Ovary (tissue), 9 donors: ENCODE data around the gene LMO7. TPM values are rescaled to one million over a fixed set of nuclear protein-coding genes. Genes with fewer than 3 reads are reported as not detected.

Experiments
- DNase-seq, 5 donors: peaks; one replicate each; pipeline ENCODE4 v3.0.0-alpha.2; 2019 to 2020
- H3K27ac ChIP-seq, 2 donors: fragments of 200-600 bp; one replicate each; pipeline versions ENCODE4 v1.5.1 to v1.8.0; 2019 to 2022
- H3K27me3 ChIP-seq: fragments of 200-600 bp; one replicate; pipeline ENCODE4 v1.8.0; 2022
- H3K36me3 ChIP-seq: fragments of 200-600 bp; sonication (generic); one replicate; pipeline ENCODE4 v1.5.1; 2019
- H3K4me1 ChIP-seq: one replicate; pipeline ENCODE4 v1.8.1; 2013; ENCODE audit warnings: mild to moderate bottlenecking, moderate library complexity; ENCODE audit not compliant: insufficient read depth
- H3K4me3 ChIP-seq: fragments of 200-600 bp; sonication (generic); one replicate; pipeline ENCODE4 v1.5.1; 2017
- H3K9me3 ChIP-seq, 2 donors: fragments of 200-600 bp in 1 of 2; sonication (generic) in 1 of 2; one replicate each; pipeline versions ENCODE4 v1.5.1 to v1.8.1; 2013 to 2019; ENCODE audit warnings: mild to moderate bottlenecking in 1 of 2, moderate library complexity in 1 of 2
- EP300 ChIP-seq: sonication (generic); formaldehyde crosslinking; IDR thresholded peaks from one replicate; pipeline ENCODE4 v1.6.1; 2017; ENCODE audit warnings: antibody characterized with exemption
- POLR2A ChIP-seq: fragments of 450-650 bp; IDR thresholded peaks from one replicate; pipeline ENCODE4 v1.6.1; 2017; ENCODE audit warnings: antibody characterized with exemption, mild to moderate bottlenecking, moderate library complexity
- WGBS, 3 donors: extraction: QIAGEN DNeasy Blood & Tissue Kit in 1 of 3; methylation state at CpG; one replicate each; pipeline versions ENCODE4 v1.1.5 to v1.1.7; 2013 to 2017; 5-methylcytosine and 5-hydroxymethylcytosine counted together
- intact Hi-C, 4 donors: fragments of 100-400 bp; cut with DNase I; formaldehyde crosslinking; loops; one replicate each; pipeline versions ENCODE4 v1.11.0 to v1.15.1; 2022 to 2023
- polyA plus RNA-seq, 2 donors: library from polyadenylated mRNA; stranded (reverse); fragments of 200-250 nt in 1 of 2; fragments of 350-450 nt in 1 of 2; fragmentation: Illumina TruSeq in 1 of 2; extraction: RNeasy Lipid Tissue Mini Kit (QIAGEN cat#74804) in 1 of 2; gene quantifications; one replicate each; pipeline ENCODE4 v1.2.3, GENCODE V29; 2013 to 2014
- total RNA-seq, 7 donors: library from RNA; depleted of rRNA in 2 of 7; stranded (reverse); fragments of >200 nt in 2 of 7; fragmentation: NEBNext Ultra II Directional in 3 of 7; extraction: Animal tissue kit (Norgen Biotek cat#: 25700) in 3 of 7; gene quantifications; one replicate each; pipeline versions ENCODE4 v1.1.0 to v1.2.4, GENCODE V29; 2016 to 2023
- TF ChIP-seq, protein P1 (sequence below), 3 donors: fragments of 450-650 bp in 2 of 3; fragments of 200-600 bp in 1 of 3; IDR thresholded peaks; one replicate each; pipeline versions ENCODE4 v1.5.1 to v1.8.0; 2016 to 2022; ENCODE audit warnings: antibody characterized with exemption in 3 of 3, mild to moderate bottlenecking in 1 of 3
- donor health status: DM: no; HTN: no; CAD: no; lungs with moderate emphysema.
- donor health status: DM: no; HTN: no; CAD: no.
- donor health status: Bipolar disorder and iron deficiency.
- donor health status: DM: yes; HTN: yes; CAD: no.
- donor health status: DM: no; HTN: no; CAD: no.
- donor health status: DM: yes; HTN: yes; CAD: no.

LMO7 gene
- total and polyA plus RNA-seq, 9 donors: 9.6 to 60.7 (median 20.1) TPM

GRCh38 chr13:75618308-75618707 lies 17.8 kb upstream of the LMO7 start:
- intact Hi-C loops: no loop called here
- Histone ChIP-seq H3K4me3 (no peak overlapping the region), H3K36me3 (no peaks in the 10 kb centered on the region), H3K27ac (no peak overlapping the region), H3K27me3 (no peaks in the 10 kb centered on the region), H3K9me3 (no peaks in the 10 kb centered on the region), H3K4me1 (no peaks in the 10 kb centered on the region)
- 0 to 43% (median 0%) methylated on average over 1 of the region's 1 CpG for WGBS, 3 donors
- TF ChIP-seq, protein P1, sequence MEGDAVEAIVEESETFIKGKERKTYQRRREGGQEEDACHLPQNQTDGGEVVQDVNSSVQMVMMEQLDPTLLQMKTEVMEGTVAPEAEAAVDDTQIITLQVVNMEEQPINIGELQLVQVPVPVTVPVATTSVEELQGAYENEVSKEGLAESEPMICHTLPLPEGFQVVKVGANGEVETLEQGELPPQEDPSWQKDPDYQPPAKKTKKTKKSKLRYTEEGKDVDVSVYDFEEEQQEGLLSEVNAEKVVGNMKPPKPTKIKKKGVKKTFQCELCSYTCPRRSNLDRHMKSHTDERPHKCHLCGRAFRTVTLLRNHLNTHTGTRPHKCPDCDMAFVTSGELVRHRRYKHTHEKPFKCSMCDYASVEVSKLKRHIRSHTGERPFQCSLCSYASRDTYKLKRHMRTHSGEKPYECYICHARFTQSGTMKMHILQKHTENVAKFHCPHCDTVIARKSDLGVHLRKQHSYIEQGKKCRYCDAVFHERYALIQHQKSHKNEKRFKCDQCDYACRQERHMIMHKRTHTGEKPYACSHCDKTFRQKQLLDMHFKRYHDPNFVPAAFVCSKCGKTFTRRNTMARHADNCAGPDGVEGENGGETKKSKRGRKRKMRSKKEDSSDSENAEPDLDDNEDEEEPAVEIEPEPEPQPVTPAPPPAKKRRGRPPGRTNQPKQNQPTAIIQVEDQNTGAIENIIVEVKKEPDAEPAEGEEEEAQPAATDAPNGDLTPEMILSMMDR (IDR thresholded peaks at IDR 0.05): no peak
- TF ChIP-seq POLR2A (no peak), EP300 (no peak)
- DNase-seq: no peak

- intact Hi-C loops: no loop called here
- Histone ChIP-seq H3K36me3 (no peaks in the 10 kb centered on the region), H3K4me3 (no peak overlapping the region), H3K9me3 (no peaks in the 10 kb centered on the region), H3K4me1 (no peaks in the 10 kb centered on the region), H3K27me3 (no peaks in the 10 kb centered on the region), H3K27ac (no peak overlapping the region)
- TF ChIP-seq POLR2A: no peak
- TF ChIP-seq, protein P1 (IDR thresholded peaks at IDR 0.05): no peak
- TF ChIP-seq EP300: no peak
- no peak for DNase-seq
- WGBS, 3 donors: 57 to 61% (median 57%) methylated on average over 1 of the region's 1 CpG
These were observed 16.1 kb upstream of the LMO7 start for GRCh38 chr13:75620020-75620419.

GRCh38 chr13:75621147-75621546 lies 15.0 kb upstream of the LMO7 start:
- DNase-seq: no peak
- Histone ChIP-seq H3K4me1 (no peaks in the 10 kb centered on the region), H3K27ac (no peak overlapping the region), H3K36me3 (no peaks in the 10 kb centered on the region), H3K27me3 (no peaks in the 10 kb centered on the region), H3K9me3 (no peaks in the 10 kb centered on the region), H3K4me3 (no peak overlapping the region)
- intact Hi-C loops: no loop called here
- WGBS, 3 donors: 13 to 17% (median 13%) methylated on average over 2 of the region's 2 CpGs
- TF ChIP-seq, protein P1 (IDR thresholded peaks at IDR 0.05): no peak
- TF ChIP-seq EP300 (no peak), POLR2A (no peak)

DNA sequence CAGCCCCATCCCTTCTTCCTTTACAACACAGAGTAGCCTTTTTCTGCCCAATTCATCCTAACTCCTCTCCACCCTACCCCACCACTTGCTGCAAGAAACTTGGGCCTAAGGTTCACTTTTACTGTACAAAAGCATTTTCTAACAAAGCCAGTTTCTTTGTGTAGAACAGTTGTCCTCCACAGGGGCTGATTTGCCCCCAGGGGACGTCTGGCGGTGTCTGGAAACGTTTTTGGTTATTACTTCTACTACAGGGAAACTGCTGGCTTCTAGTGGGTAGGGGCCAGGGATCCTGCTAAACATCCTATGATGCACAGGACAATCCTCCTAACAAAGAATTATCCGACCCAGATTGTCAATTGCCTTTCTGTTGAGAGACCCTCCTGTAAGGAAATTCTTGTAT lies 7.3 kb upstream of the LMO7 start:
- no peak for TF ChIP-seq EP300
- no peak for TF ChIP-seq POLR2A
- TF ChIP-seq, protein P1 (IDR thresholded peaks at IDR 0.05): no peak
- intact Hi-C loops: no loop called here

DNA sequence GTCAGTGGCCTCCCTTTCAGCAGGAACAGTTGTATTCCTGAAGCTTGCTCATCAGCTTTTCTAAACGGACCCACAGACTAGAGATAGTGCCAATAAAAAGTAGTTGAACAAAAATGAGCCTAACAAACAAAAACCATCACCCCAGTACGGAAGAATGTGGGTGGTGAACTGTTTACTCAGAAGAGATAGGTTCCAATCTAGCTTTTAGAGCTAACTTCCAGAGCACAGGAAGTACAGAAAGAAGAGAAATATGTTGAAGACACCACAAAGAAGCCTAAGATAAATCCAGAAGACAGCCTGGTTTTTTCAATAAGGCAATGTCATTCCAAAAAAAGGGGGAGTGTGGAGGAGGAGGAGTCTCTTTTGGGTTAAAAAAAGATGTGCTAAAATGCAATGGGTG lies 2.8 kb upstream of the LMO7 start:
- no peaks in the 10 kb centered on the region for H3K36me3 ChIP-seq
- no peaks in the 10 kb centered on the region for H3K4me1 ChIP-seq
- no peak overlapping the region for H3K27ac ChIP-seq
- TF ChIP-seq EP300 (no peak), POLR2A (no peak)
- TF ChIP-seq, protein P1 (IDR thresholded peaks at IDR 0.05): no peak
- DNase-seq: no peak
- 6 to 11% (median 11%) methylated on average over 2 of the region's 2 CpGs for WGBS, 3 donors
- intact Hi-C loops: no loop called here
- H3K9me3 ChIP-seq: no peaks in the 10 kb centered on the region
- H3K27me3 ChIP-seq: no peaks in the 10 kb centered on the region
- H3K4me3 ChIP-seq: no peak overlapping the region

More for the DNA sequence above, 7.3 kb upstream of the LMO7 start:
- Histone ChIP-seq H3K27ac (no peak overlapping the region), H3K27me3 (no peaks in the 10 kb centered on the region), H3K4me1 (no peaks in the 10 kb centered on the region), H3K36me3 (no peaks in the 10 kb centered on the region), H3K9me3 (no peaks in the 10 kb centered on the region), H3K4me3 (no peak overlapping the region)
- WGBS, 3 donors: 89 to 95% (median 92%) methylated on average over 4 of the region's 4 CpGs
- DNase-seq: no peak
